PC-9 (cell line): ENCODE data around the gene KRTAP10-12. TPM values are rescaled to one million over a fixed set of nuclear protein-coding genes. Genes with fewer than 3 reads are reported as not detected.

Experiments used
- BruUV-seq: library from RNA; stranded (reverse); fragments of 400-500 nt; replicated peaks from 2 replicates; lab custom pipeline; 2021; lab: Mats Ljungman, UMichigan
- CTCF ChIA-PET: fragments of 300-600 bp; sonication (Branson Sonifier 250); formaldehyde crosslinking; loops from one replicate; lab custom pipeline; 2022; ENCODE audit warnings: antibody characterized with exemption; lab: Charles Lee
- POLR2A ChIA-PET: fragments of 300-600 bp; sonication (Branson Sonifier 250); formaldehyde crosslinking; loops from one replicate; lab custom pipeline; 2022; ENCODE audit warnings: antibody characterized with exemption; ENCODE audit not compliant: unreplicated experiment; lab: Charles Lee
- DNase-seq, 2 experiments: peaks; one replicate each; pipeline versions ENCODE4 v3.0.0 to v3.0.0-alpha.2; 2015 to 2022; ENCODE audit warnings: mixed read lengths in 1 of 2
- H2AFZ ChIP-seq: fragments of 200-600 bp; sonication (generic); 2 replicates; pipeline ENCODE4 v1.8.1; 2017; ENCODE audit warnings: antibody characterized with exemption
- H3F3A ChIP-seq: fragments of 200-600 bp; sonication (generic); 2 replicates; pipeline ENCODE4 v1.8.1; 2017; ENCODE audit warnings: antibody characterized with exemption, mild to moderate bottlenecking, low read depth; ENCODE audit not compliant: insufficient read depth
- H3K27ac ChIP-seq: fragments of 200-600 bp; sonication (generic); 2 replicates; pipeline ENCODE4 v1.6.1; 2016; ENCODE audit warnings: mixed run types
- H3K27me3 ChIP-seq: fragments of 200-600 bp; sonication (generic); 2 replicates; pipeline ENCODE4 v1.6.1; 2016; ENCODE audit warnings: low read depth, mixed run types; ENCODE audit not compliant: insufficient read depth
- H3K36me3 ChIP-seq: fragments of 200-600 bp; sonication (generic); 2 replicates; pipeline ENCODE4 v1.6.1; 2016; ENCODE audit warnings: low read depth, mixed run types
- H3K4me1 ChIP-seq: fragments of 200-600 bp; sonication (generic); replicated peaks from 2 replicates; pipeline ENCODE4 v1.6.1; 2016; ENCODE audit warnings: mixed run types; ENCODE audit not compliant: insufficient read depth
- H3K4me2 ChIP-seq: fragments of 200-600 bp; sonication (generic); 2 replicates; pipeline ENCODE4 v1.6.1; 2017; ENCODE audit warnings: mixed run types
- H3K4me3 ChIP-seq: fragments of 200-600 bp; sonication (generic); 2 replicates; pipeline ENCODE4 v1.6.1; 2016; ENCODE audit warnings: mixed run types
- H3K79me2 ChIP-seq: fragments of 200-600 bp; sonication (generic); 2 replicates; pipeline ENCODE4 v1.6.1; 2017; ENCODE audit warnings: low read depth, mixed run types
- H3K9me2 ChIP-seq: fragments of 200-600 bp; sonication (generic); 2 replicates; pipeline ENCODE4 v1.8.1; 2017; ENCODE audit warnings: mild to moderate bottlenecking; ENCODE audit not compliant: insufficient read depth
- H3K9me3 ChIP-seq: fragments of 200-600 bp; sonication (generic); 2 replicates; pipeline ENCODE4 v1.8.1; 2016; ENCODE audit warnings: low read depth; ENCODE audit not compliant: insufficient read depth
- H4K20me1 ChIP-seq: fragments of 200-600 bp; sonication (generic); 2 replicates; pipeline ENCODE4 v1.8.1; 2017; ENCODE audit not compliant: insufficient read depth
- CTCF ChIP-seq: fragments of 200-600 bp; sonication (generic); conservative IDR thresholded peaks from 2 replicates; pipeline ENCODE4 v1.6.1; 2017; ENCODE audit warnings: mixed run types, antibody characterized with exemption, mild to moderate bottlenecking, moderate library complexity
- EZH2 ChIP-seq: fragments of 200-600 bp; sonication (generic); IDR thresholded peaks from 2 replicates; pipeline ENCODE4 v1.8.0; 2017; ENCODE audit warnings: antibody characterized with exemption, low read depth
- intact Hi-C: fragments of 100-400 bp; cut with micrococcal nuclease; formaldehyde crosslinking; loops from one replicate; pipeline ENCODE4 v1.10.0; 2022; ENCODE audit not compliant: unreplicated experiment
- total RNA-seq: library from RNA; stranded (reverse); gene quantifications from 2 replicates; pipeline ENCODE4 v1.2.3, GENCODE V29; 2021

Gene KRTAP10-12
- total RNA-seq, 1 experiment from 2014 or later, result not detected

- no peaks in the 10 kb centered on the region for H3F3A ChIP-seq
- DNase-seq, result no peak
- TF ChIP-seq CTCF (no peak), EZH2 (no peak)
- intact Hi-C loops, result no loop called here
- H3K4me1 ChIP-seq, result no peaks in the 10 kb centered on the region
- H4K20me1 ChIP-seq, result no peaks in the 10 kb centered on the region
- ChIA-PET POLR2A (no interaction called here), CTCF (no interaction called here)
- H3K36me3 ChIP-seq, result no peaks in the 10 kb centered on the region
- no peak overlapping the region for H2AFZ ChIP-seq
- H3K79me2 ChIP-seq, result no peaks in the 10 kb centered on the region
- peaks cover 54% of the 10 kb centered on the region for H3K27me3 ChIP-seq
- no TSS peak for BruUV-seq
- H3K9me3 ChIP-seq, result no peaks in the 10 kb centered on the region
- H3K9me2 ChIP-seq, result no peaks in the 10 kb centered on the region
- H3K4me2 ChIP-seq, result no peak overlapping the region
- no peak overlapping the region for H3K27ac ChIP-seq
- no peak overlapping the region for H3K4me3 ChIP-seq
Measured at GRCh38 chr21:44718571-44718970, 21.6 kb downstream of the KRTAP10-12 start.

GRCh38 chr21:44720170-44720569 lies 23.2 kb downstream of the KRTAP10-12 start:
- H3K4me1 ChIP-seq, result no peaks in the 10 kb centered on the region
- no peak overlapping the region for H3K4me3 ChIP-seq
- H3F3A ChIP-seq, result no peaks in the 10 kb centered on the region
- H3K79me2 ChIP-seq, result no peaks in the 10 kb centered on the region
- intact Hi-C loops, result no loop called here
- H3K27ac ChIP-seq, result no peak overlapping the region
- peaks cover 53% of the 10 kb centered on the region for H3K27me3 ChIP-seq
- no TSS peak for BruUV-seq
- H3K9me2 ChIP-seq, result no peaks in the 10 kb centered on the region
- H3K36me3 ChIP-seq, result no peaks in the 10 kb centered on the region
- no peaks in the 10 kb centered on the region for H4K20me1 ChIP-seq
- ChIA-PET CTCF (no interaction called here), POLR2A (no interaction called here)
- H2AFZ ChIP-seq, result no peak overlapping the region
- H3K9me3 ChIP-seq, result no peaks in the 10 kb centered on the region
- TF ChIP-seq EZH2, result no peak
- TF ChIP-seq CTCF, result no peak
- no peak for DNase-seq
- no peak overlapping the region for H3K4me2 ChIP-seq

GRCh38 chr21:44722731-44723130 lies 25.8 kb downstream of the KRTAP10-12 start:
- Histone ChIP-seq H3K9me2 (no peaks in the 10 kb centered on the region), H3K9me3 (no peaks in the 10 kb centered on the region), H2AFZ (no peak overlapping the region), H3K27me3 (peaks cover 65% of the 10 kb centered on the region), H3K27ac (no peak overlapping the region), H3K4me2 (no peak overlapping the region), H3K36me3 (no peaks in the 10 kb centered on the region), H3K4me1 (no peaks in the 10 kb centered on the region), H3K4me3 (no peak overlapping the region), H4K20me1 (no peaks in the 10 kb centered on the region), H3K79me2 (no peaks in the 10 kb centered on the region), H3F3A (no peaks in the 10 kb centered on the region)
- no TSS peak for BruUV-seq
- ChIA-PET CTCF (no interaction called here), POLR2A (no interaction called here)
- no peak for DNase-seq
- intact Hi-C loops, result no loop called here
- TF ChIP-seq CTCF, result no peak
- TF ChIP-seq EZH2, result no peak
